ENCODE measurements around the gene TTLL10. TPM values are rescaled to one million over a fixed set of nuclear protein-coding genes. Genes with fewer than 3 reads are reported as not detected.

TTLL10 gene
- total and polyA plus RNA-seq, 2 of the 8 experiments (the other 6 are each of a cell fraction or from before 2014, with no cell fraction given), result 1.1 to 1.7 TPM

GRCh38 chr1:1148061-1148460, 25.6 kb upstream of the TTLL10 start:
- Histone ChIP-seq H3K36me3 (ENCODE audit: control insufficient read depth in 2 of 4, insufficient read depth in 4 of 4, low read length in 3 of 4) (no peaks in the 10 kb centered on the region), H4K5ac (ENCODE audit: insufficient read length, low read depth, low read length) (no peak overlapping the region), H3K27ac (ENCODE audit: low read depth, low read length) (no peak overlapping the region), H3K79me2 (ENCODE audit: control insufficient read depth in 1 of 2, insufficient read depth in 2 of 2, low read length in 2 of 2) (no peaks in the 10 kb centered on the region), H3K4me1 (replicated peaks in 1 of 4; ENCODE audit: control insufficient read depth in 3 of 4, insufficient read depth in 4 of 4, low read length in 3 of 4) (peaks cover 0 to 8% (median 0%) of the 10 kb centered on the region in 4 experiments; a peak in 3 of 7 replicates), H3K23me2 (ENCODE audit: low read depth, low read length) (no peaks in the 10 kb centered on the region), H4K91ac (replicated peaks; ENCODE audit: insufficient read length, low read length) (no peak overlapping the region), H3K23ac (ENCODE audit: insufficient read length) (no peak overlapping the region), H3K4ac (replicated peaks; ENCODE audit: insufficient read length, low read depth, low read length) (no peak overlapping the region), H3K27me3 (replicated peaks in 1 of 4; ENCODE audit: control insufficient read depth in 3 of 4, extremely low read depth in 1 of 4, insufficient read depth in 3 of 4, low read length in 3 of 4) (no peaks in the 10 kb centered on the region; a peak in 2 of 7 replicates), H3K4me2 (ENCODE audit: insufficient read depth in 1 of 2, low read depth in 2 of 2, low read length in 2 of 2) (no peak overlapping the region), H3K79me1 (ENCODE audit: low read depth, low read length) (no peaks in the 10 kb centered on the region), H2BK5ac (ENCODE audit: low read depth, low read length) (no peak overlapping the region; the same call in 1 of the 2 replicates), H4K20me1 (replicated peaks in 1 of 2; ENCODE audit: control insufficient read depth in 1 of 2, insufficient read depth in 2 of 2, low read length in 2 of 2) (no peaks in the 10 kb centered on the region), H2BK12ac (ENCODE audit: low read depth, low read length) (peak overlapping the region; percentile 60; the same call in 1 of the 2 replicates), H3K9me3 (ENCODE audit: insufficient read depth in 2 of 2, low read depth in 1 of 2, low read length in 1 of 2) (peaks cover 7% of the 10 kb centered on the region in 2 experiments; a peak in 2 of 4 replicates), H2AK5ac (ENCODE audit: low read depth, low read length) (no peak overlapping the region), H4K8ac (ENCODE audit: extremely low read depth, insufficient read depth, low read length) (peak overlapping the region; percentile 38; the same call in 1 of the 2 replicates), H3K56ac (replicated peaks; ENCODE audit: insufficient read length, low read depth, low read length) (no peak overlapping the region), H3K14ac (ENCODE audit: insufficient read length) (no peak overlapping the region), H2BK15ac (ENCODE audit: low read length) (no peak overlapping the region), H2BK20ac (ENCODE audit: low read length) (no peak overlapping the region), H2AFZ (ENCODE audit: low read length) (no peak overlapping the region), H2BK120ac (replicated peaks; ENCODE audit: low read depth, low read length) (no peak overlapping the region), H3K9ac (replicated peaks in 1 of 4; ENCODE audit: extremely low read depth in 1 of 4, low read depth in 3 of 4, low read length in 3 of 4) (no peak overlapping the region), H3K4me3 (ENCODE audit: extremely low read depth in 1 of 4, insufficient read depth in 2 of 4, low read depth in 3 of 4, low read length in 4 of 4) (no peak overlapping the region), H3K18ac (ENCODE audit: extremely low read depth, low read length) (no peak overlapping the region)
- POLR2A ChIA-PET (ENCODE audit: partially characterized antibody), result interaction anchor here (0.6 to 1.4 kb wide), 3 partner anchors 14 to 172 kb away, joined by 3 to 5 read pairs (median 3); no protein-coding TSS in a partner anchor
- FAIRE-seq, result no peak
- WGBS, 2 experiments (ENCODE audit: extremely low coverage in 1 of 2, insufficient coverage in 1 of 2, insufficient read length in 1 of 2, insufficient replicate concordance in 2 of 2, low coverage in 1 of 2, low lambda C conversion rate in 2 of 2, missing lambda C conversion rate in 1 of 2), result 94% methylated on average over 12 of the region's 13 CpGs; no CpG with 5 or more reads in 1 of the 2 experiments
- DNase-seq (ENCODE audit: low read depth in 1 of 2, low spot score in 2 of 2), result no peak
- CTCF ChIA-PET (ENCODE audit: partially characterized antibody), result interaction anchor here (0.7 to 2.2 kb wide), 6 partner anchors 11 to 144 kb away, joined by 3 to 7 read pairs (median 3); no protein-coding TSS in a partner anchor
- TF ChIP-seq CHD2 (IDR thresholded peaks at IDR 0.05; ENCODE audit: low read length) (no peak), TCF12 (IDR thresholded peaks at IDR 0.05; ENCODE audit: low read depth, low read length) (no peak), CEBPB (IDR thresholded peaks at IDR 0.05; ENCODE audit: low read depth, low read length) (no peak), HDAC2 (IDR thresholded peaks at IDR 0.05; ENCODE audit: borderline replicate concordance in 1 of 2, low read depth in 2 of 2, low read length in 2 of 2) (no peak), CREB1 (IDR thresholded peaks at IDR 0.05) (no peak), PHF8 (conservative IDR thresholded peaks at IDR 0.05; ENCODE audit: low read depth, low read length) (no peak), RAD21 (IDR thresholded peaks at IDR 0.05 in 1 of 2, conservative IDR thresholded peaks at IDR 0.05 in 1 of 2; ENCODE audit: low read depth in 2 of 2, low read length in 2 of 2) (no peak), CTCF (IDR thresholded peaks at IDR 0.05; ENCODE audit: control extremely low read depth in 1 of 3, insufficient read depth in 1 of 3, low read depth in 1 of 3, low read length in 3 of 3) (no peak), POU5F1 (IDR thresholded peaks at IDR 0.05; ENCODE audit: low read depth, low read length) (no peak), BCL11A (IDR thresholded peaks at IDR 0.05; ENCODE audit: low read depth in 2 of 2, low read length in 2 of 2) (no peak), EGR1 (IDR thresholded peaks at IDR 0.05; ENCODE audit: borderline replicate concordance, low read depth, low read length) (no peak)

Data from H1 (cell line).